GM23338 (cell line): Measurements from ENCODE around the gene DMRT3. TPM values are rescaled to one million over a fixed set of nuclear protein-coding genes. Genes with fewer than 3 reads are reported as not detected.

Experiments
- ATAC-seq: fragments of 200-7000 bp; cut with Tn5 transposase; 3 replicates; pipeline ENCODE4 v1.9.1; 2020
- DNase-seq: peaks from one replicate; pipeline ENCODE4 v3.0.0-alpha.2; 2015; ENCODE audit warnings: low spot score
- H2AFZ ChIP-seq: fragments of 200-600 bp; sonication (generic); 2 replicates; pipeline ENCODE4 v1.8.0; 2016; ENCODE audit warnings: antibody characterized with exemption, mild to moderate bottlenecking, moderate library complexity
- H3F3A ChIP-seq: fragments of 200-600 bp; sonication (generic); replicated peaks from 2 replicates; pipeline ENCODE4 v1.8.0; 2017; ENCODE audit warnings: antibody characterized with exemption, mixed run types, low read depth
- H3K27ac ChIP-seq: fragments of 200-600 bp; sonication (generic); 2 replicates; pipeline ENCODE4 v1.6.1; 2016; ENCODE audit warnings: low read depth
- H3K27me3 ChIP-seq: fragments of 200-600 bp; sonication (generic); 2 replicates; pipeline ENCODE4 v1.8.0; 2016; ENCODE audit warnings: mild to moderate bottlenecking, mixed run types, moderate library complexity; ENCODE audit not compliant: insufficient read depth
- H3K36me3 ChIP-seq: fragments of 200-600 bp; sonication (generic); 2 replicates; pipeline ENCODE4 v1.8.0; 2016; ENCODE audit warnings: mild to moderate bottlenecking; ENCODE audit not compliant: insufficient read depth
- H3K4me1 ChIP-seq: fragments of 200-600 bp; sonication (generic); 2 replicates; pipeline ENCODE4 v1.8.0; 2016; ENCODE audit warnings: mild to moderate bottlenecking, moderate library complexity; ENCODE audit not compliant: insufficient read depth
- H3K4me2 ChIP-seq: fragments of 200-600 bp; sonication (generic); 2 replicates; pipeline ENCODE4 v1.7.1; 2017; ENCODE audit warnings: mixed run types
- H3K4me3 ChIP-seq: fragments of 200-600 bp; sonication (generic); 2 replicates; pipeline ENCODE4 v1.6.1; 2016; ENCODE audit warnings: mixed run types
- H3K79me2 ChIP-seq: fragments of 200-600 bp; sonication (generic); replicated peaks from 2 replicates; pipeline ENCODE4 v1.8.0; 2017; ENCODE audit warnings: mild to moderate bottlenecking; ENCODE audit not compliant: insufficient read depth
- H3K9me2 ChIP-seq: fragments of 200-600 bp; sonication (generic); 2 replicates; pipeline ENCODE4 v1.8.0; 2017; ENCODE audit not compliant: insufficient read depth
- H4K20me1 ChIP-seq: fragments of 200-600 bp; sonication (generic); replicated peaks from 2 replicates; pipeline ENCODE4 v1.8.0; 2017; ENCODE audit warnings: mild to moderate bottlenecking; ENCODE audit not compliant: insufficient read depth
- H3K27ac Mint-ChIP-seq: 2 replicates; pipeline ENCODE4 v1.8.0; 2020; ENCODE audit warnings: inconsistent platforms, mild to moderate bottlenecking, moderate library complexity, mixed read lengths
- H3K27me3 Mint-ChIP-seq: 3 replicates; pipeline ENCODE4 v1.8.0; 2022; ENCODE audit warnings: low read depth, mild to moderate bottlenecking, moderate library complexity, mixed read lengths, inconsistent platforms; ENCODE audit not compliant: insufficient read depth, poor library complexity
- H3K36me3 Mint-ChIP-seq: 3 replicates; pipeline ENCODE4 v1.8.0; 2021; ENCODE audit warnings: low read depth, mild to moderate bottlenecking, inconsistent platforms, moderate library complexity, mixed read lengths
- H3K4me1 Mint-ChIP-seq: 3 replicates; pipeline ENCODE4 v1.8.0; 2020; ENCODE audit warnings: mild to moderate bottlenecking, inconsistent platforms, mixed read lengths
- H3K4me3 Mint-ChIP-seq: 3 replicates; pipeline ENCODE4 v1.8.0; 2021; ENCODE audit warnings: moderate library complexity, mild to moderate bottlenecking, inconsistent platforms, mixed read lengths
- H3K9me3 Mint-ChIP-seq: 3 replicates; pipeline ENCODE4 v1.8.0; 2020; ENCODE audit warnings: moderate library complexity, mild to moderate bottlenecking, inconsistent platforms, mixed read lengths
- CREB1 ChIP-seq: fragments of 250-450 bp; sonication (Bioruptor Pico); IDR thresholded peaks from 2 replicates; pipeline ENCODE4 v1.5.0; 2020; ENCODE audit warnings: low read depth, mild to moderate bottlenecking, moderate library complexity
- EZH2 ChIP-seq: fragments of 200-600 bp; sonication (generic); IDR thresholded peaks from one replicate; pipeline ENCODE4 v1.8.0; 2017; ENCODE audit warnings: antibody characterized with exemption, mild to moderate bottlenecking, low read depth; ENCODE audit not compliant: unreplicated experiment
- EZH2phosphoT487 ChIP-seq: fragments of 200-600 bp; sonication (generic); IDR thresholded peaks from one replicate; pipeline ENCODE4 v1.8.1; 2018; ENCODE audit warnings: antibody characterized with exemption; ENCODE audit not compliant: unreplicated experiment
- JUNB ChIP-seq: IDR thresholded peaks from one replicate; pipeline ENCODE4 v1.6.1; 2016; ENCODE audit warnings: antibody characterized with exemption; ENCODE audit not compliant: unreplicated experiment
- NANOG ChIP-seq: IDR thresholded peaks from 2 replicates; pipeline ENCODE4 v1.6.1; 2016; ENCODE audit warnings: antibody characterized with exemption, borderline replicate concordance
- POLR2AphosphoS5 ChIP-seq: IDR thresholded peaks from 2 replicates; pipeline ENCODE4 v1.6.1; 2016; ENCODE audit warnings: antibody characterized with exemption, low read depth
- STAT1 ChIP-seq: IDR thresholded peaks from one replicate; pipeline ENCODE4 v1.6.1; 2016; ENCODE audit warnings: antibody characterized with exemption; ENCODE audit not compliant: unreplicated experiment
- ZNF331 ChIP-seq: fragments of 250-450 bp; sonication (Bioruptor Pico); IDR thresholded peaks from 2 replicates; pipeline ENCODE4 v1.5.0; 2020; ENCODE audit warnings: low read depth, mild to moderate bottlenecking, moderate library complexity
- polyA plus RNA-seq: library from polyadenylated mRNA; unstranded; fragments of >200 nt; fragmentation: Nextera tagmentation; extraction: Ambion mirVana; gene quantifications from 2 replicates; pipeline ENCODE4 v1.2.1, GENCODE V29; 2016
- total RNA-seq: library from RNA; depleted of rRNA; stranded (reverse); fragments of >200 nt; shearing (Covaris generic); gene quantifications from 2 replicates; pipeline ENCODE4 v1.2.3, GENCODE V29; 2014
- TF ChIP-seq, protein P1 (sequence below), 2 experiments: fragments of 200-600 bp in 1 of 2; sonication (generic) in 1 of 2; conservative IDR thresholded peaks; 2 replicates each; pipeline versions ENCODE4 v1.5.1 to v1.6.1; 2016 to 2017; ENCODE audit warnings: antibody characterized with exemption in 2 of 2, low read depth in 2 of 2, mild to moderate bottlenecking in 2 of 2, moderate library complexity in 1 of 2
- TF ChIP-seq, protein P2 (sequence below): IDR thresholded peaks from 2 replicates; pipeline ENCODE4 v1.6.1; 2016; ENCODE audit warnings: antibody characterized with exemption
- TF ChIP-seq, protein P3 (sequence below): IDR thresholded peaks from one replicate; pipeline ENCODE4 v1.6.1; 2018; ENCODE audit warnings: antibody characterized with exemption; ENCODE audit not compliant: unreplicated experiment

DMRT3 gene
- total and polyA plus RNA-seq, 2 experiments from 2014 or later, result not detected

- Mint-ChIP-seq H3K36me3 (no peaks in the 10 kb centered on the region; the same call in 2 of the 3 replicates), H3K4me3 (no peak overlapping the region), H3K4me1 (no peaks in the 10 kb centered on the region), H3K27ac (no peak overlapping the region), H3K27me3 (peaks cover 13% of the 10 kb centered on the region), H3K9me3 (no peaks in the 10 kb centered on the region)
- Histone ChIP-seq H3K27me3 (peaks cover 25% of the 10 kb centered on the region), H2AFZ (no peak overlapping the region), H3F3A (no peaks in the 10 kb centered on the region), H3K36me3 (no peaks in the 10 kb centered on the region), H3K4me1 (no peaks in the 10 kb centered on the region), H3K27ac (no peak overlapping the region), H3K9me2 (no peaks in the 10 kb centered on the region), H3K4me3 (no peak overlapping the region), H3K79me2 (no peaks in the 10 kb centered on the region), H4K20me1 (no peaks in the 10 kb centered on the region; the same call in 1 of the 2 replicates), H3K4me2 (no peak overlapping the region)
- TF ChIP-seq NANOG (no peak), JUNB (no peak), CREB1 (no peak), POLR2AphosphoS5 (no peak), EZH2phosphoT487 (no peak), ZNF331 (CRISPR knock-in tag) (no peak), EZH2 (no peak), STAT1 (no peak)
- TF ChIP-seq, protein P1, sequence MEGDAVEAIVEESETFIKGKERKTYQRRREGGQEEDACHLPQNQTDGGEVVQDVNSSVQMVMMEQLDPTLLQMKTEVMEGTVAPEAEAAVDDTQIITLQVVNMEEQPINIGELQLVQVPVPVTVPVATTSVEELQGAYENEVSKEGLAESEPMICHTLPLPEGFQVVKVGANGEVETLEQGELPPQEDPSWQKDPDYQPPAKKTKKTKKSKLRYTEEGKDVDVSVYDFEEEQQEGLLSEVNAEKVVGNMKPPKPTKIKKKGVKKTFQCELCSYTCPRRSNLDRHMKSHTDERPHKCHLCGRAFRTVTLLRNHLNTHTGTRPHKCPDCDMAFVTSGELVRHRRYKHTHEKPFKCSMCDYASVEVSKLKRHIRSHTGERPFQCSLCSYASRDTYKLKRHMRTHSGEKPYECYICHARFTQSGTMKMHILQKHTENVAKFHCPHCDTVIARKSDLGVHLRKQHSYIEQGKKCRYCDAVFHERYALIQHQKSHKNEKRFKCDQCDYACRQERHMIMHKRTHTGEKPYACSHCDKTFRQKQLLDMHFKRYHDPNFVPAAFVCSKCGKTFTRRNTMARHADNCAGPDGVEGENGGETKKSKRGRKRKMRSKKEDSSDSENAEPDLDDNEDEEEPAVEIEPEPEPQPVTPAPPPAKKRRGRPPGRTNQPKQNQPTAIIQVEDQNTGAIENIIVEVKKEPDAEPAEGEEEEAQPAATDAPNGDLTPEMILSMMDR (conservative IDR thresholded peaks at IDR 0.05; ENCODE audit: low read depth in 2 of 2), result no peak
- TF ChIP-seq, protein P2, sequence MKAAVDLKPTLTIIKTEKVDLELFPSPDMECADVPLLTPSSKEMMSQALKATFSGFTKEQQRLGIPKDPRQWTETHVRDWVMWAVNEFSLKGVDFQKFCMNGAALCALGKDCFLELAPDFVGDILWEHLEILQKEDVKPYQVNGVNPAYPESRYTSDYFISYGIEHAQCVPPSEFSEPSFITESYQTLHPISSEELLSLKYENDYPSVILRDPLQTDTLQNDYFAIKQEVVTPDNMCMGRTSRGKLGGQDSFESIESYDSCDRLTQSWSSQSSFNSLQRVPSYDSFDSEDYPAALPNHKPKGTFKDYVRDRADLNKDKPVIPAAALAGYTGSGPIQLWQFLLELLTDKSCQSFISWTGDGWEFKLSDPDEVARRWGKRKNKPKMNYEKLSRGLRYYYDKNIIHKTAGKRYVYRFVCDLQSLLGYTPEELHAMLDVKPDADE, result no peak
- TF ChIP-seq, protein P3, sequence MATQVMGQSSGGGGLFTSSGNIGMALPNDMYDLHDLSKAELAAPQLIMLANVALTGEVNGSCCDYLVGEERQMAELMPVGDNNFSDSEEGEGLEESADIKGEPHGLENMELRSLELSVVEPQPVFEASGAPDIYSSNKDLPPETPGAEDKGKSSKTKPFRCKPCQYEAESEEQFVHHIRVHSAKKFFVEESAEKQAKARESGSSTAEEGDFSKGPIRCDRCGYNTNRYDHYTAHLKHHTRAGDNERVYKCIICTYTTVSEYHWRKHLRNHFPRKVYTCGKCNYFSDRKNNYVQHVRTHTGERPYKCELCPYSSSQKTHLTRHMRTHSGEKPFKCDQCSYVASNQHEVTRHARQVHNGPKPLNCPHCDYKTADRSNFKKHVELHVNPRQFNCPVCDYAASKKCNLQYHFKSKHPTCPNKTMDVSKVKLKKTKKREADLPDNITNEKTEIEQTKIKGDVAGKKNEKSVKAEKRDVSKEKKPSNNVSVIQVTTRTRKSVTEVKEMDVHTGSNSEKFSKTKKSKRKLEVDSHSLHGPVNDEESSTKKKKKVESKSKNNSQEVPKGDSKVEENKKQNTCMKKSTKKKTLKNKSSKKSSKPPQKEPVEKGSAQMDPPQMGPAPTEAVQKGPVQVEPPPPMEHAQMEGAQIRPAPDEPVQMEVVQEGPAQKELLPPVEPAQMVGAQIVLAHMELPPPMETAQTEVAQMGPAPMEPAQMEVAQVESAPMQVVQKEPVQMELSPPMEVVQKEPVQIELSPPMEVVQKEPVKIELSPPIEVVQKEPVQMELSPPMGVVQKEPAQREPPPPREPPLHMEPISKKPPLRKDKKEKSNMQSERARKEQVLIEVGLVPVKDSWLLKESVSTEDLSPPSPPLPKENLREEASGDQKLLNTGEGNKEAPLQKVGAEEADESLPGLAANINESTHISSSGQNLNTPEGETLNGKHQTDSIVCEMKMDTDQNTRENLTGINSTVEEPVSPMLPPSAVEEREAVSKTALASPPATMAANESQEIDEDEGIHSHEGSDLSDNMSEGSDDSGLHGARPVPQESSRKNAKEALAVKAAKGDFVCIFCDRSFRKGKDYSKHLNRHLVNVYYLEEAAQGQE, result no peak
- no peak for DNase-seq
- no peak for ATAC-seq
Measured at GRCh38 chr9:1034271-1034670, 57.8 kb downstream of the DMRT3 start.
